NCI-H1092 treated with DMSO at 0.1 percent for 48 hours (cell line): Measurements from ENCODE around the gene CGB5.

Experiments
- DNase-seq: peaks from one replicate; lab custom pipeline; 2025; lab: John Stamatoyannopoulos, UW

CGB5 gene

GRCh38 chr19:49086296-49086695 lies 42.6 kb downstream of the CGB5 start:
- no peak for DNase-seq

GRCh38 chr19:49091391-49092038 lies 47.9 kb downstream of the CGB5 start:
- no peak for DNase-seq

- no peak for DNase-seq
Observed at GRCh38 chr19:49092686-49093085, 49.0 kb downstream of the CGB5 start.
